BE2C (cell line): Measurements from ENCODE around the gene P2RY6.

Source experiments
- DNase-seq: peaks from one replicate; pipeline ENCODE4 v3.0.0-alpha.2; 2020
- H3K27me3 ChIP-seq: fragments of 250-450 bp; sonication (Bioruptor Pico); 2 replicates; pipeline ENCODE4 v1.5.1; 2020; ENCODE audit warnings: mild to moderate bottlenecking
- H3K36me3 ChIP-seq: fragments of 250-450 bp; sonication (Bioruptor Pico); 2 replicates; pipeline ENCODE4 v1.5.1; 2020; ENCODE audit warnings: mild to moderate bottlenecking
- H3K4me1 ChIP-seq: fragments of 250-450 bp; sonication (Bioruptor Pico); 2 replicates; pipeline ENCODE4 v1.5.1; 2020
- H3K4me3 ChIP-seq: 2 replicates; pipeline ENCODE4 v1.5.1; 2011; ENCODE audit warnings: low read depth, low read length
- H3K9me3 ChIP-seq: fragments of 250-450 bp; sonication (Bioruptor Pico); 2 replicates; pipeline ENCODE4 v1.5.1; 2020
- CTCF ChIP-seq: IDR thresholded peaks from 2 replicates; pipeline ENCODE4 v1.5.1; 2012; ENCODE audit warnings: mild to moderate bottlenecking, low read depth, low read length

The P2RY6 gene

GRCh38 chr11:73324665-73325035 lies 52.5 kb downstream of the P2RY6 start:
- Histone ChIP-seq H3K27me3 (no peaks in the 10 kb centered on the region), H3K9me3 (no peaks in the 10 kb centered on the region), H3K36me3 (no peaks in the 10 kb centered on the region; the same call in none of the 2 replicates), H3K4me1 (peaks cover 63% of the 10 kb centered on the region), H3K4me3 (no peak overlapping the region)
- no peak for TF ChIP-seq CTCF
- DNase-seq, result no peak

- H3K9me3 ChIP-seq, result no peaks in the 10 kb centered on the region
- no peaks in the 10 kb centered on the region; the same call in 1 of the 2 replicates for H3K36me3 ChIP-seq
- DNase-seq, result peak; percentile 55
- H3K4me3 ChIP-seq, result no peak overlapping the region
- peaks cover 63% of the 10 kb centered on the region for H3K4me1 ChIP-seq
- no peak for TF ChIP-seq CTCF
- no peaks in the 10 kb centered on the region for H3K27me3 ChIP-seq
Measured at GRCh38 chr11:73325036-73325981, 53.2 kb downstream of the P2RY6 start.

DNA sequence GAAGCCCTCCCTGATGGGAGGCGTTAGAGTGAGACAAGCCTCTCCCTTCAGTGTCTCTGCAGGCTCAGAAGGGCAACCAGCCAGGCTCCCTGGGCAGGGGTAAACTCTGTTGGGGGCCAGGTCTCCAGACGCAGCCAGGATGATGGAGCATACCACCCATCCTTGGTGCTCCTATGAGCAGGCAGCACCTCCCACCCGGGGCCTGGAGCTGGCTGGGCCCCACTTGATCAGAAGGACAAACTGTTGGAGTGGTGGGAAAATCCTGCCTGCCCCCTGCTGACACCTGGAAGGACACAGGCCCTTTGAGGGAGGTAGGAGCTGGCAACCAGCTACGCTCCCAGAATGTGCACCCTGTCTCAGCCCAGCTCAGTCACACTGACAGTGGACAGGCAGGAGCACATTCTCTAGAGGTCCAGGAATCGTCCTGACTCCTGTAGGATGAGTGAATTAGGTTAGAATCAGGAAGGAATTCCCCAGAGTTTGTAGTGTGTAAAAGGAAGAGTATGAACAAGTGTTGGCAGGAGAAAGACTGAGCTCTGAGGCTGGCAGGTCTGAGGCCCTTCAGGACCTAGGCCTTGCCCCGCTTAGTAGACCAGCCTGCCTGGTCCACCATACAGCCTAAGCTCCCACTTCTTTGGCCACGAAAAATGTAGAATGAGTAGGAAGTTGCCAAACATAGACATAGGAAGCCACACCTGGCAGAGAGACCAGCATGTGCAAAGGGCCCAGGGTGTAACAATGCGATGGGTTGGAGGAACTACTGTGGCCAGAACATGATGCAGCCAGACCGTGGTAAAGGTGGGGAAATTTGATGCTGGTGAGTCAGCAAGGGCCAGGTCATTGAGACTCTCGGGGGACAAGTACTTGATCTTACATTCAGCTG lies 55.0 kb downstream of the P2RY6 start:
- no peak for TF ChIP-seq CTCF
- H3K4me3 ChIP-seq, result no peak overlapping the region
- peaks cover 63% of the 10 kb centered on the region for H3K4me1 ChIP-seq
- DNase-seq, result no peak
- H3K36me3 ChIP-seq, result no peaks in the 10 kb centered on the region; the same call in 1 of the 2 replicates
- no peaks in the 10 kb centered on the region for H3K27me3 ChIP-seq
- no peaks in the 10 kb centered on the region for H3K9me3 ChIP-seq

GRCh38 chr11:73327812-73328364 lies 55.8 kb downstream of the P2RY6 start:
- no peak for TF ChIP-seq CTCF
- H3K4me1 ChIP-seq, result peaks cover 56% of the 10 kb centered on the region
- no peak overlapping the region for H3K4me3 ChIP-seq
- no peaks in the 10 kb centered on the region for H3K27me3 ChIP-seq
- H3K9me3 ChIP-seq, result no peaks in the 10 kb centered on the region
- DNase-seq, result no peak
- no peaks in the 10 kb centered on the region; the same call in 1 of the 2 replicates for H3K36me3 ChIP-seq

DNA sequence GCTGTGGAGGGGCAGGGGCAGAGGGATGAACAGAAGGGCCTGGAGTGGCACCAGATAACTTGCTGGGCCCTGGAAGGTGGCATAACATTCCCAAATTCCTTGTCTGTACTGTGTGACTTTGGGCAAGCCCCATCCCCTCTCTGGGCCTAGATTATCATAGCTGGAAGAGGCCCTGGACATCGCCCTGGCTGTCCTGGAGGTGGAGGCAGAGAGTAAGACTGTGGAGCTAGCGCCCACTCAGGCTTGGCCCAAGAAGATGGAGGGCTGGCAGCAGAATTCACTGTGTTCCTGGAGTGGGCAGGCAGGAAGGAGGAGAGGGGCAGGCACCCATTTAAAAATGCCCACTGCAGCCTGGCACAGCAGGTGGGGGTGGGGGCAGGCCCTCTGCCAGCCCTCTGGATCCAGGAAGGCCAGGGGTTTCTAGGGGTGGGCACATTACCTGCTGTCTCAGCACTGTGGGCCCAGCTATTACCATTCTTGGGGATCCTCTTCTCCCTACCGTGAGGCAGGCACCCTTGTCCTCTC lies 58.5 kb downstream of the P2RY6 start:
- Histone ChIP-seq H3K36me3 (no peaks in the 10 kb centered on the region; the same call in 1 of the 2 replicates), H3K4me3 (no peak overlapping the region), H3K4me1 (peaks cover 49% of the 10 kb centered on the region), H3K27me3 (no peaks in the 10 kb centered on the region), H3K9me3 (no peaks in the 10 kb centered on the region)
- peak; percentile 61 for TF ChIP-seq CTCF
- peak; percentile 60 for DNase-seq
